ENCODE results near the gene PLCL2. TPM values are rescaled to one million over a fixed set of nuclear protein-coding genes. Genes with fewer than 3 reads are reported as not detected.

The PLCL2 gene
- total RNA-seq, 4 donors from 2014 or later = 1.4 to 4.5 (median 3.9) TPM

DNA sequence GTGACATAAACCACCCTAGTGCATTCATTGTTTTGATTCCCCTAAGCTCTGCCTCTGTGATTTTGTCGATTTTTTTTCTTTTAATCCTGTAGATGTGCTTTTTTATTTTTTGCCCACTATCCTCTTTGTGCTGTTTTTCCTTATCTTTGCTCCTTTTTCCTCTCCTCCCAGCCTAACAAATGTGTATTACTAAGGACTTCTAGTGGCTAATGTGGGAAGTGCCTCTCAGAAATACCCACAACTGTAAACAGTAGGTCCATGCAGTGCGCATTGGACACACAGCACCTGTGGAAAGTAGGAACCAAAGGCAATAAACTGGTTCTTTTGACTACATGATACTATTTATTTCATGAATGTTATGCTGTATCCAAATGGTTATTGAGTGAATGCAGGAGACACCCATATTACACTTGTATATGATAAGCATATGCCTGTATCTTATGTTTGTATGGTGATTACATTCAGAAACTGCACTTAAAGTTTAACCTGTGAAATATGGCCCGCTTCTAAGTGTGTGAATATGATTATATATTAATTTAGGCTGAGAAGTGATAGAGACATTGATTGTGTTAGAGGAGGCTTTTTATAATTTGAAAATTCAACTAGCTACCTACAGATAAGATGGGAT lies 147.8 kb downstream of the PLCL2 start:
- WGBS, 2 donors = 55 to 59% methylated on average over 3 of the region's 3 CpGs
- TF ChIP-seq, protein P1, sequence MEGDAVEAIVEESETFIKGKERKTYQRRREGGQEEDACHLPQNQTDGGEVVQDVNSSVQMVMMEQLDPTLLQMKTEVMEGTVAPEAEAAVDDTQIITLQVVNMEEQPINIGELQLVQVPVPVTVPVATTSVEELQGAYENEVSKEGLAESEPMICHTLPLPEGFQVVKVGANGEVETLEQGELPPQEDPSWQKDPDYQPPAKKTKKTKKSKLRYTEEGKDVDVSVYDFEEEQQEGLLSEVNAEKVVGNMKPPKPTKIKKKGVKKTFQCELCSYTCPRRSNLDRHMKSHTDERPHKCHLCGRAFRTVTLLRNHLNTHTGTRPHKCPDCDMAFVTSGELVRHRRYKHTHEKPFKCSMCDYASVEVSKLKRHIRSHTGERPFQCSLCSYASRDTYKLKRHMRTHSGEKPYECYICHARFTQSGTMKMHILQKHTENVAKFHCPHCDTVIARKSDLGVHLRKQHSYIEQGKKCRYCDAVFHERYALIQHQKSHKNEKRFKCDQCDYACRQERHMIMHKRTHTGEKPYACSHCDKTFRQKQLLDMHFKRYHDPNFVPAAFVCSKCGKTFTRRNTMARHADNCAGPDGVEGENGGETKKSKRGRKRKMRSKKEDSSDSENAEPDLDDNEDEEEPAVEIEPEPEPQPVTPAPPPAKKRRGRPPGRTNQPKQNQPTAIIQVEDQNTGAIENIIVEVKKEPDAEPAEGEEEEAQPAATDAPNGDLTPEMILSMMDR (IDR thresholded peaks at IDR 0.05) = no peak
- TF ChIP-seq POLR2A (IDR thresholded peaks at IDR 0.05) = no peak
- intact Hi-C loops (cut with DNase I; ENCODE audit: low total_unique reads) = no loop called here
- no peak overlapping the region for H3K4me3 ChIP-seq (ENCODE audit: low read depth, poor library complexity, severe bottlenecking)
- DNase-seq (ENCODE audit: low spot score in 2 of 2) = no peak

DNA sequence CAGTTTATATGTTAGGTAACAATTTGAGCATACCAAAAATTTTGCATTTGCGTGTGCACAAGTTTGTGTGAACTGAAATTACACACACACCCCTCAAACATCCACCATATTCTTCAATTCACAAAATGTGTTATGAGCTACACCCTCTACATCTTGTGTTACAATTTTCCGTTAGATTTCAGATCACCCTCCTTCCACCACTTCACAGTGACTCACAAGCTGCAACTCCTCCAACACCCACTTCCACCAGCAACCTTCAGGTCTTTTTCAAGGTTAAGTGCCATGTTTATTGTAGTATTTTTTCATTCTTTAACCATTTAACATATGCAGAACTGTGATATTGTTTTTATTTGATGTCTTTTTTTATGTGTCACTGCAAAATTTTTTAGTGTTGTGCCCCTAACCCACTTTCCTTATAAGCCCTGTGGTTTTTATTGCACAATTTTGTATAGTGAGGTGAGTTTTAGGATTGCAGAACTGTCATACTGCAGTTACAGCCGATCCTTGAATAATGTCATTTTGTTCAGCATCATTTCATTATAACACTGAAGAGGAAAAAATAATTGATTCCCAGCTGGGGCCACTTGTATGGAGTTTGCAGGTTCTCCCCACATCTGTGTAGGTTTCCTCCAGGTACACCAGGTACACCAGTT lies 148.9 kb downstream of the PLCL2 start:
- TF ChIP-seq POLR2A (IDR thresholded peaks at IDR 0.05) = no peak
- TF ChIP-seq, protein P1 (IDR thresholded peaks at IDR 0.05) = no peak
- no peak overlapping the region for H3K4me3 ChIP-seq (ENCODE audit: low read depth, poor library complexity, severe bottlenecking)
- intact Hi-C loops (cut with DNase I; ENCODE audit: low total_unique reads) = no loop called here
- no peak for DNase-seq (ENCODE audit: low spot score in 2 of 2)
- WGBS, 2 donors = 49 to 79% methylated on average over 3 of the region's 3 CpGs

DNA sequence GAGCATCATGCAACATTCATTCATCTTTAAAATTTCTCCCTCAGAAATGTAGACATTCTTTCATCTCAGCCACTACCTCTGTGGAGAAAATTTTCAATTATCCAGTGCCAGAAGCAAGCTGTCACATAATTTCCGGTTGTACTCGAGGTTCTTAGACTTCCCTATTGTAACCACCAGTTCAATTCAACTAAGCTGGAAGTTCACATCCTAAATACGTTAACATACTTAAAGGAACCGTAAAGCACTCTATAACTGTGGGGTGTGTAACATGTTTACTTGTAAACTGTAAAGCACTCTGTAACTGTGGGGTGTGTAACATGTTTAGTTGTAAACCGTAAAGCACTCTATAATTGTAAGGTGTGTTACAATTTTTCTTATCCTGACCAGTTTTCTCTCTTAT lies 150.3 kb downstream of the PLCL2 start:
- 73 to 82% methylated on average over 5 of the region's 5 CpGs for WGBS, 2 donors
- intact Hi-C loops (cut with DNase I; ENCODE audit: low total_unique reads) = no loop called here
- TF ChIP-seq, protein P1 (IDR thresholded peaks at IDR 0.05) = no peak
- no peak for TF ChIP-seq POLR2A (IDR thresholded peaks at IDR 0.05)
- no peak for DNase-seq (ENCODE audit: low spot score in 2 of 2)
- H3K4me3 ChIP-seq (ENCODE audit: low read depth, poor library complexity, severe bottlenecking) = no peak overlapping the region

DNA sequence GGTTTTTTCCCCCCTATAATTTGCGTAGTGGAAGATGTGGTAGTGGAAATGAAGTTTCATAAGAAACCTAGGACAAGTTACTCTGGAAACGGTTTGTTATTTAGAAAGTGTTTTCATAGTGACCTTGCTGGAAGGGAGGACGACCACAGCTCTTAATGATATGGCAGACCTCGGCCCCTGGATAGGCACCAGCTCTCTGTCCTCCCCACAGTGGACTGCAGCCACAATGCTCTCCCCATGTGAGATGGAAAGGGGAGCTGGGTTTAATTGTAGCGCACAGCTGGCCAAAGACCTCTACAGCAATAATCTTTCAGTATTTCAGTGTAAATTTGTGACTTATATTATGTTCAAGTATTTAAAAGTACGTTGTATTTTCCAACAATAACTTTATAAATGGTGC lies 151.2 kb downstream of the PLCL2 start:
- 89 to 92% methylated on average over 6 of the region's 6 CpGs for WGBS, 2 donors
- DNase-seq (ENCODE audit: low spot score in 2 of 2) = no peak
- TF ChIP-seq, protein P1 (IDR thresholded peaks at IDR 0.05) = no peak
- TF ChIP-seq POLR2A (IDR thresholded peaks at IDR 0.05) = no peak
- intact Hi-C loops (cut with DNase I; ENCODE audit: low total_unique reads) = no loop called here
- H3K4me3 ChIP-seq (ENCODE audit: low read depth, poor library complexity, severe bottlenecking) = no peak overlapping the region

DNA sequence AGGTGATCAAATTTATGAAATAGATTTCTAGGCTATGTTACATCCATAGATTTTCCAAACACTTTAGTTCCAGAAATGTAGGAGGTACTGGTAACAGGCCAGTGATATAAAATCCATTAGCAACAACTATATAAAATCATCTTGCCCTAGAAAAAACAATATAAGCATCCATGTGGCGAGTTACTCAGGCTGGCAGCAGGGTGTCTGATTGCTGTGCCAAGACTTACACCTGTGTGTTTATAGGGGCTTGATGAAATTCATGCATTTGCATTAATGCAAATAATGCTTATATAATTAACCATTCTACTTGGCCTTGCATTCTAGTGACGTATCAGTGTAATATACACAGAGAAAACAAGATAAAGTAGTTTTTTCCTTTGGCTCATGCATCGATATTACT lies 153.4 kb downstream of the PLCL2 start:
- intact Hi-C loops (cut with DNase I; ENCODE audit: low total_unique reads) = no loop called here
- no peak overlapping the region for H3K4me3 ChIP-seq (ENCODE audit: low read depth, poor library complexity, severe bottlenecking)
- no peak for DNase-seq (ENCODE audit: low spot score in 2 of 2)
- WGBS, 2 donors = 89 to 95% methylated on average over 3 of the region's 3 CpGs
- TF ChIP-seq POLR2A (IDR thresholded peaks at IDR 0.05) = no peak
- TF ChIP-seq, protein P1 (IDR thresholded peaks at IDR 0.05) = no peak
